ENCODE results near the gene FYB1.

GRCh38 chr5:39225405-39226099 is 6.2 kb upstream of the FYB1 start:
- TF ChIP-seq POLR2A (IDR thresholded peaks at IDR 0.05) (no peak), CTCF (IDR thresholded peaks at IDR 0.05) (no peak)

All from stomach (tissue), 4 donors.